Heart right ventricle (tissue), 16 donors: Measurements from ENCODE around the gene FOXL2. TPM values are rescaled to one million over a fixed set of nuclear protein-coding genes. Genes with fewer than 3 reads are reported as not detected.

ENCODE experiments used
- ATAC-seq, 8 donors: fragments of 200-7000 bp; cut with Tn5 transposase; one replicate each; pipeline ENCODE4 v1.9.1; 2020; ENCODE audit warnings: mild to moderate bottlenecking in 8 of 8, moderate library complexity in 8 of 8, moderate number of reproducible peaks in 1 of 8
- DNase-seq, 2 donors: peaks; one replicate each; pipeline ENCODE4 v3.0.0-alpha.2; 2020
- H3K27ac ChIP-seq, 10 donors: fragments of 200-600 bp; sonication (generic) in 2 of 10; one replicate each; pipeline versions ENCODE4 v1.5.0 to v1.8.0; 2020 to 2022; ENCODE audit warnings: mild to moderate bottlenecking in 3 of 10
- H3K27me3 ChIP-seq, 7 donors: fragments of 200-600 bp; one replicate each; pipeline ENCODE4 v1.8.0; 2021 to 2022; ENCODE audit warnings: mild to moderate bottlenecking in 2 of 7
- H3K36me3 ChIP-seq, 9 donors: fragments of 200-600 bp; sonication (generic) in 1 of 9; one replicate each; pipeline versions ENCODE4 v1.5.0 to v1.8.0; 2020 to 2022; ENCODE audit warnings: mild to moderate bottlenecking in 2 of 9
- H3K4me1 ChIP-seq, 9 donors: fragments of 200-600 bp; sonication (generic) in 1 of 9; one replicate each; pipeline versions ENCODE4 v1.5.0 to v1.8.0; 2020 to 2022; ENCODE audit warnings: mild to moderate bottlenecking in 4 of 9
- H3K4me3 ChIP-seq, 10 donors: fragments of 200-600 bp; sonication (generic) in 2 of 10; one replicate each; pipeline versions ENCODE4 v1.5.0 to v1.8.0; 2020 to 2022; ENCODE audit warnings: mild to moderate bottlenecking in 7 of 10, moderate library complexity in 2 of 10
- H3K9me3 ChIP-seq, 11 donors: fragments of 200-600 bp in 10 of 11; sonication (generic) in 2 of 11; one replicate each; pipeline versions ENCODE4 v1.5.0 to v1.8.0; 2013 to 2022; ENCODE audit warnings: mild to moderate bottlenecking in 2 of 11, control low read depth in 1 of 11, moderate library complexity in 1 of 11
- CTCF ChIP-seq, 9 donors: fragments of 200-600 bp; sonication (generic) in 2 of 9; IDR thresholded peaks; one replicate each; pipeline versions ENCODE4 v1.5.0 to v1.8.0; 2021 to 2022; ENCODE audit warnings: antibody characterized with exemption in 9 of 9, mild to moderate bottlenecking in 5 of 9, moderate library complexity in 1 of 9
- WGBS, 2 donors: extraction: QIAGEN DNeasy Blood & Tissue Kit; methylation state at CpG; one replicate each; pipeline ENCODE4 v1.1.7; 2013; ENCODE audit warnings: inconsistent platforms in 1 of 2; 5-methylcytosine and 5-hydroxymethylcytosine counted together
- intact Hi-C, 10 donors: fragments of 100-400 bp; cut with DNase I; formaldehyde crosslinking; loops; one replicate each; pipeline versions ENCODE4 v1.11.1 to v1.14.2; 2022
- polyA plus RNA-seq, 2 donors: library from polyadenylated mRNA; stranded (reverse); fragments of 200-250 nt; gene quantifications; one replicate each; pipeline ENCODE4 v1.2.3, GENCODE V29; 2013
- total RNA-seq, 10 donors: library from RNA; stranded (reverse); fragmentation: NEBNext Ultra II Directional in 3 of 10; extraction: Animal tissue kit (Norgen Biotek cat#: 25700) in 3 of 10; gene quantifications; one replicate each; pipeline versions ENCODE4 v1.2.1 to v1.2.4, GENCODE V29; 2021 to 2023
- donor health status: Arrhythmogenic right ventricular cardiomyopathy.
- donor health status: ischemic (EF 13 %, LVEDD 7.1; RV severe dilation, severe dysfunction).
- donor health status: healthy with polysubstance abuse.
- donor health status: DM: no; HTN: yes; CAD: no.
- donor health status: DM: no; HTN: no; CAD: no.
- donor health status: ischemic (EF 25% LVEDD 6.9; RV normal size, moderate dysfunction).
- donor health status: ischemic (EF 25% LVEDD 5.7; RV mildly dilated, moderate dysfunction).
- donor health status: healthy.
- donor health status: DM: yes; HTN: yes; CAD: no.
- donor health status: Ischemic cardiomyopathy.
- donor health status: ischemic (EF 35%, LVEDD 5.7; RV mildly dilated, moderate dysfunction).
- donor health status: nonischemic (EF 11% LVEDD 7.7; RV severe dilation, severe dysfunction).
- donor health status: DM: yes; HTN: yes; CAD: no.
- donor health status: PGD.
- donor health status: ischemic (EF 29% LVEDD 5.4; RV normal size, mild dysfunction).
- donor health status: nonischemic (EF 23%, LVEDD 6.1; RV moderate dilation, normal function).

FOXL2 gene
- total and polyA plus RNA-seq, 12 donors: 0.12 TPM; not detected in 11

GRCh38 chr3:138962854-138963560 is 16.1 kb upstream of the FOXL2 start:
- TF ChIP-seq CTCF (IDR thresholded peaks at IDR 0.05): no peak
- peaks cover 0 to 6% (median 4%) of the 10 kb centered on the region in 9 donors for H3K4me1 ChIP-seq
- H3K27ac ChIP-seq: no peak overlapping the region
- ATAC-seq (no peak), DNase-seq (no peak)
- intact Hi-C loops: no loop called here
- H3K9me3 ChIP-seq: peaks cover 0 to 26% (median 9%) of the 10 kb centered on the region in 11 donors
- peaks cover 7 to 81% (median 62%) of the 10 kb centered on the region in 7 donors for H3K27me3 ChIP-seq
- WGBS, 2 donors: 57 to 63% methylated on average over 8 of the region's 8 CpGs
- H3K4me3 ChIP-seq: no peak overlapping the region
- H3K36me3 ChIP-seq: no peaks in the 10 kb centered on the region

- intact Hi-C loops: no loop called here
- Histone ChIP-seq H3K9me3 (peaks cover 0 to 21% (median 9%) of the 10 kb centered on the region in 11 donors), H3K27ac (no peak overlapping the region), H3K36me3 (no peaks in the 10 kb centered on the region), H3K4me3 (no peak overlapping the region), H3K4me1 (peaks cover 0 to 6% (median 4%) of the 10 kb centered on the region in 9 donors), H3K27me3 (peaks cover 7 to 96% (median 73%) of the 10 kb centered on the region in 7 donors)
- no peak for ATAC-seq
- TF ChIP-seq CTCF (IDR thresholded peaks at IDR 0.05): no peak
- DNase-seq: no peak
- 2 to 4% methylated on average over 34 to 36 of the region's 36 CpGs for WGBS, 2 donors
Measured at GRCh38 chr3:138960417-138960852, 13.5 kb upstream of the FOXL2 start.

- Histone ChIP-seq H3K27me3 (peaks cover 25 to 100% (median 96%) of the 10 kb centered on the region in 7 donors), H3K4me3 (peak overlapping the region in 1 of 10 donors; percentile 50), H3K27ac (no peak overlapping the region), H3K4me1 (peaks cover 6 to 32% (median 30%) of the 10 kb centered on the region in 9 donors), H3K36me3 (no peaks in the 10 kb centered on the region), H3K9me3 (no peaks in the 10 kb centered on the region)
- no peak for DNase-seq
- no peak for ATAC-seq
- 74 to 87% methylated on average over 8 of the region's 8 CpGs for WGBS, 2 donors
- no peak for TF ChIP-seq CTCF (IDR thresholded peaks at IDR 0.05)
- intact Hi-C loops: no loop called here
Measured at GRCh38 chr3:138950701-138951100, 3.8 kb upstream of the FOXL2 start.

- Histone ChIP-seq H3K27me3 (peaks cover 30 to 99% (median 95%) of the 10 kb centered on the region in 7 donors), H3K27ac (no peak overlapping the region), H3K9me3 (no peaks in the 10 kb centered on the region), H3K36me3 (no peaks in the 10 kb centered on the region), H3K4me3 (peak overlapping the region; percentile 10 to 50 (median 42)), H3K4me1 (peaks cover 8 to 35% (median 34%) of the 10 kb centered on the region in 9 donors)
- intact Hi-C loops: no loop called here
- ATAC-seq (peak; percentile 23 to 75 (median 58)), DNase-seq (peak in 1 of 2 donors; percentile 28)
- no peak for TF ChIP-seq CTCF (IDR thresholded peaks at IDR 0.05)
- 1 to 2% methylated on average over 53 of the region's 53 CpGs for WGBS, 2 donors
Measured at GRCh38 chr3:138950006-138950644, 3.2 kb upstream of the FOXL2 start.
